ENCODE data around the gene EXOC8.

Gene EXOC8

DNA sequence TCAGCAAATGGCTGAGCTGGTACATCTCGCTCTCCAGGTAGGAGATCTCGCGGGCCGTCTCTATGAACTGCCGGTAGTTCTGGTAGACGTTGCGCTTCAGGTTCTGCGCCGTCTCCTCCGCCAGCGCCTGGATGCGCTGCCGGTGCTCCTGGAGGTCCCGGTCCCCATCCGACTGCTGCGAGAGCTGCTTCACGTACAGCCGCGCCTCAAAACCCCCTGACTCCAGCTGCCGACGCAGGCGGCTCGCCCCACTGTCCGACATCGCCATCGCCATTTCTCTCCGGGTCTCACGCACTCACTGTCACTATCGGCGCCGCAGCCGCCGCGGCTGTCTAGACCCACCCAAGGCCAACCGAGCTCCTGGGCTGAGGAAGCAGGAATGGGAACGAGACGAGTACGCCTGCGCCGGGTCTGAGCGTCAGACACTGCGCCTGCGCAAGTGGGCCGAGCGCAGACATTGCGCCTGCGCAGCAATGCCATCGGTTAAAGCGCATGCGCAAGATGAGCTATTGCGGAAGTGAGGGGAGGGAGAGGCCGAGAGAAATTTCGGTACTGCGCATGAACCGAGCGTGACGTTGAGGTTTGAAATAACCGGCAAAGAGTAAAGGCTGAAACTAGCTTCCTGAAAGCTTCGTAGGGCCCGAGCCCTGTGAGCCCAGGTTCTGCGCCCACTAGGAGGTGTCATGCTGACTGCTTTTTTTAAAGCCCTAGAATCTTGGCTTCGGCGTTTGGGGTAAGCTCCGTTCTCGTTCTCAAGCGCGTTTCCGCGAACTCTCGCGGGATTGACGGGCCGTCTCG is at the start of gene EXOC8:
EXOC8 (minus strand) TSS at position 381 of the 798 bp plus-strand sequence; CDS start at position 274, 107 bp downstream.
- FAIRE-seq (peak; percentile 91), DNase-seq (ENCODE audit: low spot score) (peak; percentile 97)

GRCh38 chr1:231386466-231386865 is 48.8 kb upstream of the EXOC8 start:
- FAIRE-seq (no peak), DNase-seq (ENCODE audit: low spot score) (no peak)

DNA sequence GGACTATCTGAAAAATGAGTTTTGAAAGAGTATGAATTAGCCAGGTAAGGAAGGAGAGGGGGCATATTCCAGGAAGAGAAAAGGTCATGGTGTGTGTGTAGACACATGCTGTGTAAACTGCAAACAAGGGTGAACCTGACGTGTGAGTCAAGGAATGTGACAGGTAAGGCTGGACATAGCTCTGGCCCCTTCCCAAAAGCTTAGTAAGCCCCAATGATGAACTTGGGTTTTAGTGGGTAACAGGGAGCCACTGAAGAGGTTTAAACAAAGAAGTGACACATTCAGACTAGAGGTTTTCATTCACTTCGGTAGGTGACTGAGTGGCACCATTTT is 47.7 kb upstream of the EXOC8 start:
- FAIRE-seq (no peak), DNase-seq (ENCODE audit: low spot score) (no peak)

- no peak for FAIRE-seq
- no peak for DNase-seq (ENCODE audit: low spot score)
Measured at GRCh38 chr1:231384696-231385415, 47.2 kb upstream of the EXOC8 start.

DNA sequence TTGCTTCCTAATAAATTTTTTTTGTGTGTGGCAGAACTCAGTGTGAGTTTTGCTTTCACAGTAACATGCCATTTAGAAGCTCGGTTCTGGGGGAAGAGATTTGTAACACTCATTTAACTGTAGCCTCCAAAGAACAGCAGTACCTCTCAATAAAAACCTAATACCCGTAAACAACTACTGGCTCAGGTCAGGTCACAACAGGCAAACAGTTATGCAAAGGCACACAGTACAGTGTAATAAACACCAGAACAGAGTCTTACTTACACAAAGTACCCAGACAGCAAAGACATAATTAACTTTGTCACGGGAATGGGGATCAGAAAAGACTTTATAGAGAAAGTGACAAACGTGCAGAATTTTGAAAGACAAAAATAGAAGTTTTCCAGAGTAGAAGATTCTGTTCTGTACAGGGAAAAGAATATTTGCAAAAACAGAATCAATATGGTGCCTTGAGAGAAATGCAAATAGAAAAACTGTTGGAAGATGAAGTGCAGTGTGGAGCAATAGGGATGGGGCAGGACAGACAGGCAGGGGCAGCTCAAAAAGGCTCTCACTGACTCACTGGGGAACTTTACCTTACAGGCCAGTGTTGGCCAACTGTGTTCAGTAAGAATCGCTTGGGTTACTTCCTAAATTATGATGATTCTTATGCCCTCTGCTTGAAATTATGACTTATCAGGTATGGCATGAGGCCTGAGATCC is 45.7 kb upstream of the EXOC8 start:
- FAIRE-seq (no peak), DNase-seq (ENCODE audit: low spot score) (no peak)

DNA sequence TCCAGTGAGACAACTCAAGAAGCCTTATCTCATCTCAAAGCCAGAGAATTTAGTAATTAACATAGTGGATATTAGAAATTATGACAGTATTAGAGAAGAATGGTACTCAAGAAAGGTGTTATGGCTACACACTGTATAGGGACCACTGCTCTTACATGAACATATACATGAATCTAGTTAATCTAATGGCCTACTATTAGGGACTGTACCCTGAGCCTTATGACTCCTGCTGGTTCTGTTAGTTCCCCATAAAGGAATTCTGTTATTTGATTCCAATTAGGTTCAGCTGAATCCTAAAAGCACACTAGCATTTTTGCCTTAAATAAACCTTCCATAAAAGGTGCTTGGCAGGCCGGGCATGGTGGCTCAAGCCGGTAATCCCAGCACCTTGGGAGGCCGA is 44.8 kb upstream of the EXOC8 start:
- no peak for DNase-seq (ENCODE audit: low spot score)
- FAIRE-seq, result no peak

DNA sequence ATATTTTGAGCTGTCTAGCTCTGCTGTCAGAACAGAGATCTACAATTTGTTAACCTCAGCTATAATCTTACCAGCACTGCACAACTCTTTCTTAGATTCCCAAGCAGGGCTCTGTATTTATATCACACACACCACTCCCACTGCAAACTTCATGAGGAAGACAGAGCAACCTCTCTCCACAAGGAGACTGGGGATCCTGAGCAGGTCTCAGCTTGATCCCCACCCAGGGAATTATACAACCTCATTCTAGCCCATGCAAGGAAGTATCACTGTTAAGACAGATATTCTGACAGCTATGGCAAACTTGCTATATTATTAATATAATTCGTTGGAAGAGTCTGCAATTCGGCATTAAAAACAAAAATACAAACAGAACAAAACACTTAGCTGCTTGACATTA is 44.1 kb upstream of the EXOC8 start:
- DNase-seq (ENCODE audit: low spot score) (no peak), FAIRE-seq (no peak)

DNA sequence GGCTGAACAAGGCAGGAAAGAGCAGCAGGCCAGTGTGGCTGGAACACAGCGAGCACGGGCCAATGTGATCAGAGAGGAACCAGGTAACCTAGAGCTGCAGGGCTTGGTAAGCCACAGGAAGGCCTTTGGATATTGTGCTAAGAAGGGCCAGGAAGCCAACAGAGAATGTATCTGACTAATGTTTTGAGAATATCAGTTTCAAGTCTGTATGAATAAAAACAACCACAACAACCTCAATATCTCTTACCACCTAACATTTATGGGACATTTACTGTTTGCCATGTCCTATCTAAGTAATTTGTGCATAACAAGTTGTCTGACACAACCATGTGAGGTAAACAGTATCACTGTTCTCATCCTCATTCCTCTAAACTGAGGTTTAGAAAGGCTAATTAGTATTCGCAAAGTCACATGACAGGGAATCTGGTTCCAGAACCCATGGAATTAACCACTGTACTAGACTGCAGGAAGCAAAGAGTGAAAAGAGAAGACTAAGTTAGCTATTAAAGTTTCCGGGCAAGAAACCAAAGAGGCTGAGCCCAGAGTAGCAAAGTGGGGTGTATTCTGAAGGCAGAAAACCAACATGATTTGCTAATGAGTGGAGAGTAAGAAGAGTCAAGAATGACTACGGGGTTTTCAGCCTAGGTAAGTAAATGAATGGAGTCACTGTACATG is 39.4 kb upstream of the EXOC8 start:
- DNase-seq (ENCODE audit: low spot score) (no peak), FAIRE-seq (peak; percentile 74)

- FAIRE-seq (no peak), DNase-seq (ENCODE audit: low spot score) (no peak)
Measured at GRCh38 chr1:231376101-231376500, 38.4 kb upstream of the EXOC8 start.

GRCh38 chr1:231374394-231374793 is 36.7 kb upstream of the EXOC8 start:
- no peak for DNase-seq (ENCODE audit: low spot score)
- no peak for FAIRE-seq

DNA sequence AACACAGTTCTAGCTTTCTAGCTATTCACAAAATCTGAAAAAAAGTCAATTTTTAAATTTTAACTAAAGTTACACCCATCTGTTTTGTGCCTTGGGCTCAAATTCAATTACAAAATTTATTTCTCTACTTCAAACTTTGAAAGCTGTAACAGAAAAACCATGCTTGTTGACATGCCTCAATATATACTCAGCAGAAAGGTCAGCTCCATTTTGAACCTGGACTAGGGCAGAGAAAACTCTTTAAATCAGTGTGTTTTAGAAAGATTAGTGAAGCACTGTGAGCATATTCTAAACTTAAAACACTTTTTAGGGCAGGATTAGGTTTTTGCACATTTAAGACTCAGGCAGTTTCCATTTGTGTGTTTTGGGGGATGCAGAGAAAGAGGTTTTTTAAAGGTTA is 34.8 kb upstream of the EXOC8 start:
- FAIRE-seq (no peak), DNase-seq (ENCODE audit: low spot score) (no peak)

DNA sequence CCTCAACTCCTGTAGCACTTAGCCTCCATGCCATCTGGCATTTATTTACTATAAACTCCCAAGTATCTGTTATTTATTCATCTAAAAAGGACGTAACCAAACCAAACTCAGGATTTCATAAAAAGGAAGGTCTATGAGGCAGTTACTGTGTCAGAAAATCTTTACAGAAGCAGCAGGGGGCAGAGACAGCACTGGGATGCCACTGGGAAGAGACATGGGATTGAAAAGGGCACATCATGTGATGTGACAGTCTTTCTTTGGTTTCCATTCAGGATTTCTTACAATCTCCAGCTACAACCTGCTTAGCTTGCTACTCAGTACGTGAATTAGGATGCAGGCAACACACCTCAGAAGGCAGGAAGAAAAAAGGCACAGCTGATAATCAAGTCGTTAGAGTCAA is 31.6 kb upstream of the EXOC8 start:
- DNase-seq (ENCODE audit: low spot score), result no peak
- FAIRE-seq, result no peak

- FAIRE-seq, result no peak
- DNase-seq (ENCODE audit: low spot score), result no peak
Measured at GRCh38 chr1:231364192-231364591, 26.5 kb upstream of the EXOC8 start.

DNA sequence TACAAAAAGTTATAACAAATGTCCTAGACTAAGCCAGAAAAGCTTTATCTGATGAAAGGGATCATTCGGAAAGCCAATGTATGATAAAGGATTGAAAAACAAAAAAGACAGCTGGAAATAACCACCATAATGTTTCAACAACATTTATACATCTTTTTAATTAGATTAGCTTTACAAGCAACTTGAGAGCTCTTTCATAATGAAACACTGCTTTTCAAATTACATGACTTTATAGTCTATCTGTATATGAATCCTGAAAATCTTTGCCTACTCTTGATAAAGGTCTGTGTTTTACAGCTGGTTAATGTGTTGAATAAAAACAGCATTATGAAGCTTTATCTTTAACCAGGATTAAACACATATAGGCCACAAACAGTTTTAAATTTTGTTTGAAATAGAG is 26.0 kb upstream of the EXOC8 start:
- FAIRE-seq, result no peak
- no peak for DNase-seq (ENCODE audit: low spot score)

GRCh38 chr1:231362325-231362724 is 24.7 kb upstream of the EXOC8 start:
- DNase-seq (ENCODE audit: low spot score) (no peak), FAIRE-seq (no peak)

- FAIRE-seq (no peak), DNase-seq (ENCODE audit: low spot score) (no peak)
Measured at GRCh38 chr1:231359113-231359512, 21.5 kb upstream of the EXOC8 start.

DNA sequence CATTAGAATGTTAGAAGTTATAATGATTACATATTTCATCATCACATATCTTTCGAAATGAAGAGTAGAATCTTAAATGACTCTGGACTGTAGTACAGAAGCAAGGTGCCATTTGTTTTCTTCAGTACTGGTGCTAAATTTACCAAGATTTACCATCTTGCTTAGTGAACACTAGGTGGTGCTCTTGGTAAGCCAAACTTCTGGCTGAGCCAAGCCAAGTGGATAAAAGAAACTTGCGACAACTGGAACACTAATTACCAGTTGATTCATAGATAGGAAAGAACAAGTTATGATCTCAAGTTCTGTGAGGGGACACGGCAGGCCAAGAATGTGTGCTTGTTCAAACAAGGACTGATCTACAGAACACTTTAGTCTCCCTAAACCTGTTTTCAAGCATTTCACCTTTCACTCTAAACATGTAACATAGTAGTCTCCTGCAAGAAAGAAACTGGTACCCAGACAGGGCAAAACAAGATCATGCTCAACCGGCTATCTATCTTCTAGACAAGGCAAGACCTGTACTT is 20.2 kb upstream of the EXOC8 start:
- DNase-seq (ENCODE audit: low spot score), result peak; percentile 50
- no peak for FAIRE-seq

GRCh38 chr1:231357187-231357772 is 19.6 kb upstream of the EXOC8 start:
- DNase-seq (ENCODE audit: low spot score), result no peak
- FAIRE-seq, result no peak

GRCh38 chr1:231355171-231355570 is 17.5 kb upstream of the EXOC8 start:
- DNase-seq (ENCODE audit: low spot score), result no peak
- no peak for FAIRE-seq

DNA sequence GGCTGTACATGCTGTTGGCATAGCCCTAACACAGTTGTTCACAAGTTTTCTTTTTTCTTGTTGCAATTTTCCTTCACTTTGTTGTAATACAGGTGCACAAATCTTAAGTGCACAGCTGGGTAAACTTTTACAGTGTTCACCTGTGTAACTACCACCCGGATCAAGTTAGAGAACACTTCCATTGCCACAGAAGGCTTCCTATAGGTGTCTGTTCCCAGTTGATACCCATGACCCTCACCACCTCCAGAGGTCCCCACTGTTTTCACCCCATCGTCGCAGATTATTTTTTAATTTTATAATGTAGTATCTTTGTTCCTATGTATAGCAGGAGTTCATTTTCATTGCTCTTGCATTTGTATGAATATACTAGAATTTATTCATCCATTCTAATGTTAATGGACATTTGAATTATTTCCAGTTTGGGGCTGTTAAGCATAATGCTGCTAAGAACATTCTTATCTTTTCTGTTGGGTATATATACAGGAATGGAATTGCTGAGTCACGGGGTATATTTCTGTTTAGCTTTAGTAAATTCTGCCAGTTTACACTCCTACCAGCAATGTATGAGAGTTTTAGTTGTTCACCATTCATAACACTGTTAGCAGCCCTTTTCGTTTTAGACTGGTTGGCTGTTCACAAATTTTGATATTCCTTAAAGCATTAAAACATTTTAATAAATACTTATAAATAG is 16.8 kb upstream of the EXOC8 start:
- FAIRE-seq (no peak), DNase-seq (ENCODE audit: low spot score) (no peak)

GRCh38 chr1:231353086-231353485 is 15.4 kb upstream of the EXOC8 start:
- no peak for DNase-seq (ENCODE audit: low spot score)
- FAIRE-seq, result no peak
